ENCODE results near the gene ITPR2. TPM values are rescaled to one million over a fixed set of nuclear protein-coding genes. Genes with fewer than 3 reads are reported as not detected.

ITPR2 gene
- total RNA-seq, 2 experiments from 2014 or later = 28.8 to 29.9 TPM

GRCh38 chr12:26378711-26379110 is 454.3 kb downstream of the ITPR2 start:
- H3K36me3 ChIP-seq (ENCODE audit: insufficient read depth, low read length) = no peaks in the 10 kb centered on the region
- Mint-ChIP-seq H3K9me3 (no peaks in the 10 kb centered on the region), H3K4me1 (ENCODE audit: low read depth) (no peaks in the 10 kb centered on the region), H3K36me3 (ENCODE audit: low read depth) (peaks cover 31% of the 10 kb centered on the region), H3K27me3 (no peaks in the 10 kb centered on the region), H3K27ac (no peak overlapping the region), H3K4me3 (no peak overlapping the region)
- intact Hi-C loops (cut with DNase I, micrococcal nuclease) = no loop called here
- H3K27ac ChIP-seq (ENCODE audit: low read depth in 1 of 2, low read length in 2 of 2) = no peak overlapping the region
- DNase-seq = no peak
- H3K4me3 ChIP-seq (ENCODE audit: low read length) = no peak overlapping the region
- H3K27me3 ChIP-seq (ENCODE audit: control insufficient read depth in 1 of 2, insufficient read depth in 2 of 2, low read length in 2 of 2) = no peaks in the 10 kb centered on the region
- POLR2A ChIA-PET = no interaction called here
- no peak for ATAC-seq (ENCODE audit: poor library complexity)
- TF ChIP-seq CTCF (IDR thresholded peaks at IDR 0.05) = no peak
- H3K4me1 ChIP-seq (ENCODE audit: insufficient read depth, low read length) = no peaks in the 10 kb centered on the region
- H3K9me3 ChIP-seq (ENCODE audit: control insufficient read depth in 1 of 2, insufficient read depth in 1 of 2, low read length in 2 of 2) = no peaks in the 10 kb centered on the region
- CTCF ChIA-PET = no interaction called here

GRCh38 chr12:26374934-26375680 is 457.9 kb downstream of the ITPR2 start:
- Mint-ChIP-seq H3K4me1 (ENCODE audit: low read depth) (no peaks in the 10 kb centered on the region), H3K27me3 (no peaks in the 10 kb centered on the region), H3K27ac (no peak overlapping the region), H3K4me3 (no peak overlapping the region), H3K9me3 (no peaks in the 10 kb centered on the region), H3K36me3 (ENCODE audit: low read depth) (peaks cover 28% of the 10 kb centered on the region)
- Histone ChIP-seq H3K27ac (ENCODE audit: low read depth in 1 of 2, low read length in 2 of 2) (no peak overlapping the region), H3K9me3 (ENCODE audit: control insufficient read depth in 1 of 2, insufficient read depth in 1 of 2, low read length in 2 of 2) (no peaks in the 10 kb centered on the region), H3K36me3 (ENCODE audit: insufficient read depth, low read length) (no peaks in the 10 kb centered on the region), H3K4me1 (ENCODE audit: insufficient read depth, low read length) (no peaks in the 10 kb centered on the region), H3K4me3 (ENCODE audit: low read length) (no peak overlapping the region), H3K27me3 (ENCODE audit: control insufficient read depth in 1 of 2, insufficient read depth in 2 of 2, low read length in 2 of 2) (no peaks in the 10 kb centered on the region)
- ChIA-PET CTCF (no interaction called here), POLR2A (no interaction called here)
- ATAC-seq (ENCODE audit: poor library complexity) (no peak), DNase-seq (no peak)
- no peak for TF ChIP-seq CTCF (IDR thresholded peaks at IDR 0.05)
- intact Hi-C loops (cut with DNase I, micrococcal nuclease) = no loop called here

- Histone ChIP-seq H3K4me3 (ENCODE audit: low read length) (no peak overlapping the region), H3K27ac (ENCODE audit: low read depth in 1 of 2, low read length in 2 of 2) (no peak overlapping the region), H3K4me1 (ENCODE audit: insufficient read depth, low read length) (no peaks in the 10 kb centered on the region), H3K36me3 (ENCODE audit: insufficient read depth, low read length) (no peaks in the 10 kb centered on the region), H3K9me3 (ENCODE audit: control insufficient read depth in 1 of 2, insufficient read depth in 1 of 2, low read length in 2 of 2) (no peaks in the 10 kb centered on the region), H3K27me3 (ENCODE audit: control insufficient read depth in 1 of 2, insufficient read depth in 2 of 2, low read length in 2 of 2) (no peaks in the 10 kb centered on the region)
- Mint-ChIP-seq H3K4me1 (ENCODE audit: low read depth) (no peaks in the 10 kb centered on the region), H3K4me3 (no peak overlapping the region), H3K27me3 (no peaks in the 10 kb centered on the region), H3K9me3 (no peaks in the 10 kb centered on the region), H3K36me3 (ENCODE audit: low read depth) (peaks cover 23% of the 10 kb centered on the region), H3K27ac (no peak overlapping the region)
- intact Hi-C loops (cut with DNase I, micrococcal nuclease) = no loop called here
- ATAC-seq (ENCODE audit: poor library complexity) (no peak), DNase-seq (no peak)
- POLR2A ChIA-PET = no interaction called here
- TF ChIP-seq CTCF (IDR thresholded peaks at IDR 0.05) = no peak
- CTCF ChIA-PET = no interaction called here
Measured at GRCh38 chr12:26373606-26374495, 459.1 kb downstream of the ITPR2 start.
